Measurements from ENCODE around the gene CD79A.

The CD79A gene

DNA sequence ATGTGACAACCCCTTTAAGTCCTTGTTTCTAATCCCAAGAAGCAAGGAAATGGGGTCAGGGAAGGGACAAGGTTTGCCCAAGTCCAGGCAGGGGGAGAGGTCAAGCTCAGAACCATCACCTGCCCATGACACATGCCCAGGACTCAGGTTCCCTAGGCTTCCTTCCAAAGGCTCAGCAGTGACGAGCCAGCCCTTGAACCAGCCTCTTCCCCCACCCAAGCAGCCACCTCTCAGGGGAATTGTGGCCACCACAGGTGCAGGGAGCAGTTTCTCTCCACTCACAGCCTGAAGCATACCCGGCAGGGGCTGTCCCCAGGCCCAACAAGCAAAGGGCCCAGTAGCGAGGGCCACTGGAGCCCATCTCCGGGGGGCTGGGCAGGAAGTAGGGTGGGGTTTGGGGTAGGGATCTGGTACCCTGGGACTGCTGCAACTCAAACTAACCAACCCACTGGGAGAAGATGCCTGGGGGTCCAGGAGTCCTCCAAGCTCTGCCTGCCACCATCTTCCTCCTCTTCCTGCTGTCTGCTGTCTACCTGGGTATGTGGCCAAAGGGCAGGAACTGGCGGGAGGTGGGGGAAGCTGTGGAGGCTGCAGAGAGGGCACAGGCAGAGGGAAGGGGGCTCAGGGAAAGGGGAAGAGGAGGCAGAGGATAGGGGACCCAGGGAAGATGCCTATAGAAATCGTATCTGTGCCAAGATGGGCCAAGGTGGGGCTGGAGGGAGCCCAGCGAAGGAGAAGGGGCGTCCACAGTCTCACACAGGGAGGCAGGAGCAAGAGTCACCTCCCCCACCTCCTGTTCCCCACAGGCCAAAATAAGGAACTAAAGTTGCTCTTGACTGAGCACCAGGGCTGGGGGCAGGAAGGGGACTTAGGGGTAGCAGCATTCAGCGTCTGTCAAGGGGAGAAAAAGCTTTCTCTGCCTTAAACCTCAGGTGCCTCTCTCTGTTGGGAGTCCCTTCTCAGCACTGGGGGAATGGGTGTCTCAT lies at the start of gene CD79A:
TSS of gene CD79A (plus strand) at position 433 of the 986 bp plus-strand sequence. CDS start at position 459, 26 bp downstream.
- DNase-seq, result no peak

DNA sequence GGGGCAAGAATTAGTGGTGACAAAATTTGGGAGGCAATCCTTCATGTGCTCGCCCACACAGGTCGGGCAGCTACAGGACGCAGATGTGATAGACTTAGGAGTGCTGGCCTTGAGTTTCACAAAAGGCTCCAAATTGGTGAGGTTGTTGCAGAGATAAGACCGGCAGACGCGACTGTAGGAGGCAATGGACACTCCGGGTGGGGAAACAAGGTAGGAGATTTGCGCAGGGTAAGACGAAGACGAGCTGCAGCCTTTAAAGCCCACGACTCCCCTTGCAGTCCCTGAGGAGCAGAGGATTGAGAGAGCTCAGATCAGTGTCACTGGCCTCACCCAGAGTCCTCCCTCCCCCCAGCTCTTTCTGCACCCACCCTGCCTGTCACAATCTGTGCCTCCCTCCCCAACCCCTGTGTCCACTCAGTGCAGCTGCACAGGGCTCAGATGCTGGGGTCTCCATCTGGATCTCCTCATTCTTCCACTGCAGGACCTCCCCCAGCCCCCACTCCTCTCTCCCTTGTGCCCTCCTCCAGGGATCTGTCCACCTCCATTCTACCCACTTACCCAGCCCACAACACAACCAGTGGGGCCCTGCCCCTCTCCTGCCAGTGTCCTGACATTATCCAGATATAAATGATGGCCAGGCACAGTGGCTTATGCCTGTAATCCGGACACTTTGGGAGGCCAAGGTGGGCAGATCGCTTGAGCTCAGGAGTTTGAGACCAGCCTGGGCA lies 38.9 kb upstream of the CD79A start:
- DNase-seq, result no peak

DNA sequence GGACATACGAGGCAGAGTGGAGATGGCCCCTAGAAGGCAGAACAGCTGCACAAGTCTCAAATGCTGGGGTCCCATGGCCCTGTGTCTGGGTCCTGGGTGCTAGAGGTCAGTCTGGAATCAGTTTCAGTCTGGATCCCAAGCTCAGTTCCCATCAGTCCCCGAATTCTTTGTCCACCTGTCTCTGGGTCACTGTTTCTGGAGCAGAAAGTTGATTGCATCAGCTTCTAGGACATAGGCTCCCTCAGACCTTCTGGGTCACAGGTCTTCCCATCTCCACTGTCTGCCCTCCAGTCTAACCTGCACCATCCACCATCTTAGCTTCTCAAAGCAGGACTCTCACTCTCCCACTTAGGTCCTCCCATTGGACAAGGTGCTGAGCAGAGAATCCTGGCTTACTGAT lies 37.9 kb upstream of the CD79A start:
- no peak for DNase-seq

GRCh38 chr19:41843371-41843770 lies 33.7 kb upstream of the CD79A start:
- DNase-seq, result no peak

- DNase-seq, result no peak
Observed at GRCh38 chr19:41844601-41845000, 32.5 kb upstream of the CD79A start, which contains the start of gene LYPD4. Gene LYPD4 (minus strand): TSS chr19:41844683. CDS start chr19:41839285, 5,398 bp downstream.

- DNase-seq, result no peak
Observed at GRCh38 chr19:41845001-41845050, 32.3 kb upstream of the CD79A start, which contains the start of gene DMRTC2. Gene DMRTC2 (plus strand): TSS chr19:41845042. CDS start chr19:41847429, 2,387 bp downstream.

DNA sequence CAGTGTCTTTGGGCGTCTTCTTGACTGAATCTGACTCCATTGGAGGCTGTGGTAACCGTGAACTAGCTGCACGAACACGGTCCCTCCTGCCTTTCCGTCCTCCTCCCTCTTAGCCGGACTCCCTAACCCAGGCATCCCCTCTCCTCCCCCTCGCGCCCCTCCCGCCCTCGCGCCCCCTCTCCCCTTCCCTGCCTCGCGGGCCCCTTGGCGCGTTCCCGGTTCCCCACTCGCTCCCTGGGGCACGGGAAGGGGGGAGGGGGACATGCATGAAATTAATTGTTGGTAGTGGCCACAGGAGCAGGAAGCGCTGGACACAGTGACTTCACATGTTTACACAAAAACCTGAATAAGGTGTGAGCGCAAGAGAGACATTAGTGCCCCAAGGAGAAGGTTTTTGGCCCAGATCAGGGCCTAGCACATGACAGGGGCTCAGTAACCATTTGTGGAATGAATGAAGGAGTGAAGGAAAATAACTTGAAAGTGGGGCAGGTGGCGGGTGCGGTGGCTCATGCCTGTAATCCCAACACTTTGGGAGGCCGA lies 32.0 kb upstream of the CD79A start:
- no peak for DNase-seq

- no peak for DNase-seq
Observed at GRCh38 chr19:41847351-41848105, 29.6 kb upstream of the CD79A start.

DNA sequence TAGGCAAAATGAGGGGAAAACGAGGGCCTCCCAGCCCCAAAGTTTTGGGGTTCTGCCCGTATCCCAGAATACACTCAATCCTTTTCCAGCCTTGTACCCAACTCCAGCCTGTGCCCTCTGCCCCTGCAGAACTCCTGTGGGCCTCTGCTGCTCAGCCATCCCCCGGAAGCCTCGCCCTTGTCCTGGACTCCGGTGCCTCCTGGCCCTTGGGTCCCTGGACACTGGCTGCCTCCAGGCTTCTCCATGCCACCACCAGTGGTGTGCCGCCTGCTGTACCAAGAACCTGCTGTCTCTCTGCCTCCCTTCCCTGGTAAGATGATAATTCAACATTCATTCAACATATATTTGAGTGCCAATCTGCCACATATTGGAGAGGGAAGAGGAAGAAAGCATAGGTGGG lies 28.4 kb upstream of the CD79A start:
- no peak for DNase-seq

DNA sequence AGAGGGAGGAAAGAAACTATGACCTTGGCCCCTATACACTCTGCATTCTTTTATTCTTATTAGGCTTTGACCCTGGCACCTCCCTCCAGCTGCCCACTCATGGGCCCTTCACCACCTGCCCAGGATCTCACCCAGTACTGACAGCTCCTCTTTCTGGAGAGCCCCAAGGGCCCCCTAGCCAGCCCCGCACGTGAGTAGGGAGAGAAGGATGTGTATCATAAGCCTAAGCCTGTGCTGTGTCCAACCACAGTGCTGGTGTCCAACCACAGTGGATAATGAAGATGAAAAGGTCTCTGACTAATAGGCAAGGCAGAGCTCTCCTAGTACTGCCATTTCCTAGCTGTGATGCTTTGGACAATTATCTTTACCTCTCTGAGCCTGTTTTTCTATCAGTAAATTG lies 28.0 kb upstream of the CD79A start:
- DNase-seq, result no peak

- no peak for DNase-seq
Observed at GRCh38 chr19:41850381-41850780, 26.7 kb upstream of the CD79A start.

DNA sequence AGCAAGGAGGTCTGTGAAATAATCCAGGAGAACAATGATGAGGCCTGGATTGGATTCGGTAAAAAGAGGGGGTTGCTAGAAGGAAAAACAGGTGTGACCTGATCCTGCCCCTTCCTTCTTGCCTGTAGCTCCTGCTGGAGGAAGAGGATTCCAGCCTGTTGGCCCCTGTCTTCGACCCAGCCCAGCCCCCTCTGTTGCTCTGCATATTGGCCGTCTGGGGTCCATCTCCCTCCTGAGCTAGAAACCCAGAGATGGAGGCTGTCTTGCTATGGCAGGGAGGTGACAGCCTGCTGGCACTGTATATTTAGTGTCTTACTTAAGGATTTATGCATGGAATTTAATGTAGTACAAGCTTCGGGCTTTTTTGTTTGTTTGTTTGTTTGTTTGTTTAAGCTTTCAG lies 25.6 kb upstream of the CD79A start:
- DNase-seq, result no peak

- DNase-seq, result no peak
Observed at GRCh38 chr19:41853344-41853743, 23.7 kb upstream of the CD79A start.

- DNase-seq, result no peak
Observed at GRCh38 chr19:41853768-41854167, 23.3 kb upstream of the CD79A start.

GRCh38 chr19:41859213-41859617 lies 17.9 kb upstream of the CD79A start:
- DNase-seq, result no peak

- peak; percentile 91 for DNase-seq
Observed at GRCh38 chr19:41859618-41860418, 17.3 kb upstream of the CD79A start, which contains the start of gene RPS19. Gene RPS19 (plus strand): TSS chr19:41860255. CDS start chr19:41860775, 520 bp downstream.

GRCh38 chr19:41860419-41861115 lies 16.5 kb upstream of the CD79A start:
- no peak for DNase-seq

GRCh38 chr19:41861116-41861768 lies 15.8 kb upstream of the CD79A start:
- DNase-seq, result no peak

DNA sequence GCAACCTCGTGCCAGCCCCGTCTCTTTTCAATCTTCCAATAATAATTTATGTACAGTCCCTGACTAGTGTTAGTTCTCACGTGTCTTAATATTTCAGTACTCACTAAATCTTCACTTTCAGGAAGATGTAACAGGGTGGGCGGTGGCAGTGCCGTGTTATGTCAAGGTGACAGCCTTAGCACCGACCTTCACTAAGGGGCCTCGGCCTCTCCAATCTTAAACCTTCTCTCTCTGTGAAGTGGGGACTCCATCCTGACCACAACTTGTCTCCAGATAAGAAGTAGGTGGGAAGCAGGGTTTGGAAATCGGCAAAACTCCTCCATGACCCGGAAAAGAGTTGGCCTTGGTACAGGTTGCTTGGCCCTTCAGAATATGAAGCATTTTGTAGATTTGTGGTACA lies 15.2 kb upstream of the CD79A start:
- no peak for DNase-seq

DNA sequence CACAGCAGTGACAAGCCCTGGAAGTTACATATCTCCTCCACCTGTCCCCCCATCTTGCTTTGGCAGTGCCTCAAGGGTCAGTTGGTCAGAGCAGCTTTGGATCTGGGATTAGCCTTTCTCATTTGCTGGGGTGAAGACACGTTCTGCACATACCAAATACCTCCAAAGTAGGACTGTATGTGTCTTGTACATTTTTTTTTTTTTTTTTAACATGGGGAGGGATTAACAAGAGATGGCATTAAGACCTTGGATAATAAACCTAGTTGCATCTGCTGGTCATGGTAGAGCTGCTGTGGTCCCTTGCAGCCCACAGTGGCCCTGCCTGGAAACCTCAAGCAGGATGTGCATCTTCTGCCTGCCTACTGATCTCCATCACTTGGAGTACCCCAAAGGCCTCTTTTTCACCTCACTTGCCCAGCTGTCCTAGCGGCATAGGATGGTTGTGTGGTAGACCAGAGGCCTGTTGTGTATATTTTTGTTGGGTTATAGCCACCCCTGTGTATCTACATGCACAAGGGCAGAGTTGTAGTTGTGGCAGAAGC lies 14.6 kb upstream of the CD79A start:
- no peak for DNase-seq

All from NCI-H1048 (cell line).